A673 (cell line): ENCODE results near the gene KLF7. TPM values are rescaled to one million over a fixed set of nuclear protein-coding genes. Genes with fewer than 3 reads are reported as not detected.

Experiments
- BruUV-seq: library from RNA; stranded (reverse); fragments of 400-500 nt; replicated peaks from 2 replicates; lab custom pipeline; 2021; lab: Mats Ljungman, UMichigan
- CTCF ChIA-PET: fragments of 300-600 bp; sonication (Branson Sonifier 250); formaldehyde crosslinking; loops from one replicate; lab custom pipeline; 2022; ENCODE audit warnings: antibody characterized with exemption; lab: Charles Lee
- POLR2A ChIA-PET: fragments of 300-600 bp; sonication (Branson Sonifier 250); formaldehyde crosslinking; loops from one replicate; lab custom pipeline; 2022; ENCODE audit warnings: antibody characterized with exemption; ENCODE audit not compliant: low non-redundant PET; lab: Charles Lee
- DNase-seq: peaks from one replicate; pipeline ENCODE4 v3.0.0-alpha.2; 2015; ENCODE audit warnings: low spot score
- H3K27ac ChIP-seq: fragments of 200-600 bp; sonication (generic); 2 replicates; pipeline ENCODE4 v1.5.1; 2016; ENCODE audit warnings: mixed run types, low read depth, mild to moderate bottlenecking, mixed read lengths, antibody characterized with exemption, low read length; ENCODE audit not compliant: poor library complexity, severe bottlenecking
- H3K27me3 ChIP-seq: fragments of 200-600 bp; sonication (generic); replicated peaks from 2 replicates; pipeline ENCODE4 v1.6.1; 2017; ENCODE audit warnings: mixed run types, low read depth, mild to moderate bottlenecking, mixed read lengths, antibody characterized with exemption, low read length; ENCODE audit not compliant: insufficient read depth, poor library complexity
- H3K36me3 ChIP-seq: fragments of 200-600 bp; sonication (generic); 2 replicates; pipeline ENCODE4 v1.6.1; 2016; ENCODE audit warnings: mixed run types, mild to moderate bottlenecking, mixed read lengths, antibody characterized with exemption, low read length; ENCODE audit not compliant: insufficient read depth, poor library complexity, severe bottlenecking
- H3K4me1 ChIP-seq: fragments of 200-600 bp; sonication (generic); 2 replicates; pipeline ENCODE4 v1.6.1; 2017; ENCODE audit warnings: mixed run types, mild to moderate bottlenecking, mixed read lengths, antibody characterized with exemption, low read length; ENCODE audit not compliant: insufficient read depth, poor library complexity, severe bottlenecking
- H3K4me3 ChIP-seq: fragments of 200-600 bp; sonication (generic); 2 replicates; pipeline ENCODE4 v1.5.1; 2016; ENCODE audit warnings: low read depth, mixed run types, mild to moderate bottlenecking, mixed read lengths, low read length; ENCODE audit not compliant: poor library complexity, severe bottlenecking
- H3K9me3 ChIP-seq: fragments of 200-600 bp; sonication (generic); 2 replicates; pipeline ENCODE4 v1.6.1; 2016; ENCODE audit warnings: mixed run types, low read depth, mild to moderate bottlenecking, mixed read lengths, antibody characterized with exemption, low read length; ENCODE audit not compliant: poor library complexity, severe bottlenecking
- CTCF ChIP-seq: fragments of 300-800, 200-600 bp; sonication (generic); conservative IDR thresholded peaks from 2 replicates; pipeline ENCODE4 v1.5.1; 2017; ENCODE audit warnings: low read depth, mild to moderate bottlenecking, antibody characterized with exemption, low read length, moderate library complexity, mixed read lengths
- EZH2 ChIP-seq: fragments of 200-600 bp; sonication (generic); IDR thresholded peaks from 2 replicates; pipeline ENCODE4 v1.6.1; 2017; ENCODE audit warnings: borderline replicate concordance, low read depth, mild to moderate bottlenecking, mixed read lengths, antibody characterized with exemption, low read length; ENCODE audit not compliant: poor library complexity, severe bottlenecking
- intact Hi-C: fragments of 100-400 bp; cut with micrococcal nuclease; formaldehyde crosslinking; loops from one replicate; pipeline ENCODE4 v1.10.0; 2022; ENCODE audit not compliant: unreplicated experiment
- total RNA-seq: library from RNA; stranded (reverse); gene quantifications from 2 replicates; pipeline ENCODE4 v1.2.3, GENCODE V29; 2021

The KLF7 gene
- total RNA-seq, 1 experiment from 2014 or later: 16.4 TPM

- DNase-seq: peak; percentile 37
- Histone ChIP-seq H3K4me3 (no peak overlapping the region), H3K36me3 (no peaks in the 10 kb centered on the region), H3K27ac (no peak overlapping the region), H3K9me3 (no peaks in the 10 kb centered on the region), H3K27me3 (no peaks in the 10 kb centered on the region), H3K4me1 (peaks cover 16% of the 10 kb centered on the region)
- no peak for TF ChIP-seq CTCF
- no peak for TF ChIP-seq EZH2
- intact Hi-C loops: no loop called here
- ChIA-PET POLR2A (no interaction called here), CTCF (no interaction called here)
- BruUV-seq: no TSS peak
Measured at GRCh38 chr2:207121784-207122183, 44.0 kb downstream of the KLF7 start.

GRCh38 chr2:207119048-207119447 is 46.7 kb downstream of the KLF7 start:
- no peak for DNase-seq
- Histone ChIP-seq H3K27ac (no peak overlapping the region), H3K27me3 (no peaks in the 10 kb centered on the region), H3K4me3 (no peak overlapping the region), H3K4me1 (peaks cover 16% of the 10 kb centered on the region), H3K9me3 (no peaks in the 10 kb centered on the region), H3K36me3 (no peaks in the 10 kb centered on the region)
- ChIA-PET CTCF (no interaction called here), POLR2A (no interaction called here)
- intact Hi-C loops: no loop called here
- TF ChIP-seq EZH2 (no peak), CTCF (no peak)
- BruUV-seq: no TSS peak

- DNase-seq: no peak
- Histone ChIP-seq H3K27ac (no peak overlapping the region), H3K36me3 (no peaks in the 10 kb centered on the region)
Measured at GRCh38 chr2:207117668-207118067, 48.1 kb downstream of the KLF7 start.

More at GRCh38 chr2:207117668-207118067, 48.1 kb downstream of the KLF7 start:
- no peaks in the 10 kb centered on the region for H3K27me3 ChIP-seq
- intact Hi-C loops: no loop called here
- POLR2A ChIA-PET: no interaction called here
- TF ChIP-seq EZH2 (no peak), CTCF (no peak)
- CTCF ChIA-PET: no interaction called here
- H3K4me3 ChIP-seq: no peak overlapping the region
- H3K9me3 ChIP-seq: no peaks in the 10 kb centered on the region
- H3K4me1 ChIP-seq: peaks cover 8% of the 10 kb centered on the region
- BruUV-seq: no TSS peak
